Stimulated activated CD8-positive, alpha-beta memory T cell treated with anti-CD3 and anti-CD28 coated beads, Interleukin-7, amount 100 ng/mL, for 48 hours (primary cell): ENCODE data around the gene SLC7A6OS.

Source experiments
- DNase-seq, 2 donors: peaks; one replicate each; pipeline ENCODE4 v3.0.0-alpha.2; 2020; ENCODE audit warnings: low read depth in 1 of 2; ENCODE audit errors: extremely low read depth in 1 of 2

The SLC7A6OS gene

DNA sequence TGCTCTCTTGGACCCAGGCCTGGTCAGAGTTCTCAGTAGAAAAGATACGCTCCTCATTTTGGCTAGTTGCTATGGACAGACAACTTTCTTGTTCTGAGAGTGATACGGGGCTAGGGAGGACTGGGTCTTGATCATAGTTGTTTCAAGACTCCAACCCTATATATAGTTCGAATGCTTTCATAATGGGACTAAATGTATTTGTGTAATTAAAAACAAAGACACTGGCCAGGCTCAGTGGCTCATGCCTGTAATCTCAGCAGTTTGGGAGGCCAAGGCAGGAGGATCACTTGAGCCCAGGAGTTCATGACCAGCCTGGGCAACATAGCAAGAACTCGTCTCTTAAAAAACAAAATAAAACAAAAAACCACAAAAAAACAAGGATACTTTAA, 28.7 kb downstream of the SLC7A6OS start:
- no peak for DNase-seq

DNA sequence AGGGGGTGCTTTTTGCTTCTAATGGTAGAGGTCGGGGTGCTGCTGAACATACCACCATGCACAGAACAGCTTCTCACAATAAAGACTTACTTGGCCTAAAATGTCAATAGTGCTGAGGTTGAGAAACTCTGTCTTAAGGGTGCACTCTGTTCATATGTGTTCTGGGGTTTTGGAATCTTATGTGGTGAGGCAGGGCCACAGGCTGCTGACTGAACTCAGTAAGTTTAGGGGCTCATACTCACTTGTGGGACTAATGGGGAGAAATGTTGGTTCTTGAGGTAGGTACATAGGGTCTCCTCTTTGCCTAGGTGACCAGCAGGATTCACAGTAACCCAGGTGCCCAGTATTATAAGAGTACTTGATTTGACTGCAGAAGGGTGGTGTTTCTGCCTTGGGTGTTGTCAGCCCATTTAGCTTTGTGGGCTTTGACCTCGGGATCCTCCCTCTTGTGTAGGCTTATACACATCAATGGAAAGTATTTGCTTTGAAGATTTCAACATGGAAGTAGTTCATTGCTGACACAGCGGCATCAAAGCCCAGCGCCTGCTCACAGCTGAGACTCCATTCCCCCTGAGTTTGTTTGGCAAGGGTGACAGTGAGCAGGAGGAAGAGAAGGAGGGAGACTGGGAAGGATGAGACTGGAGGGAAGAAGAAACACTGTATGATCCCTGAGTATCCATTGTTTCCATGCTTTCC, 29.2 kb downstream of the SLC7A6OS start:
- DNase-seq: no peak

DNA sequence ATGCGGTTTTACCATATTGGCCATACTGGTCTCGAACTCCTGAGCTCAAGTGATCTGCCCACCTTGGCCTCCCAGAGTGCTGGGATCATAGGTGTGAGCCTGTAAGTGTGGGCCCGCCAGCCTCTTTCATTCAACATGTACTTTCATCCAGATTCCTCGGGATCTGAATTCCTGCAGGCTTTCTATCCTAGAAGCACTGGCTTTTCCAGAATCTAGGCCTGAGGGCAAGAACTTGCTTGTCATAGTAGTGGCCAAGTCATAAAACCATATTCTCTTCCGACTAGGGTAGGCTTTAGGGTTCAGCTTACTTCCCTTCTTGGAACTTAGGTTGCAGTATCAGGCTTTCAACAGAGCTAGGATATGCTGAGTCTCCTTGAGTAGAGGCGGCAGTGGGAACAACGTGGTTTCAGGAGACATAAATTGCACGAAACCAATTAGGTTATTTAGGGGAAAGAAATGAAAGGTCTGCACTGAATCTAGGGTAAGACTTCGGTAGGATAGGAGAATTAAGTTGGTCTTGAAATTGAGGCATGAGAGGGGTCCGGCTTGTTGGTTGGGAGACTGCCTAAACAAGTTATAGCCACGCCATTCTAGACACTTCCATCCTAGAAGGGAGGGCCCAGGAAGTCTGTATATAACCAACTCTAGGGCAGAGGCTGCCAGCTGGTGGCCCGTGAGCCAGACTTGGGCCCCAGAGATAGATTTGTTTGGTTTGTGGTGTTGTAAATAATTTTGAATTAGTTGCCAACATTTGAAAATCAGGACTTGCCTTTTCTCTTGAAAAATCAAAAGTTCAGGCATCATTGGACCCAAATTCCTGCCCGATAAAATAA, 30.8 kb downstream of the SLC7A6OS start:
- DNase-seq: no peak

DNA sequence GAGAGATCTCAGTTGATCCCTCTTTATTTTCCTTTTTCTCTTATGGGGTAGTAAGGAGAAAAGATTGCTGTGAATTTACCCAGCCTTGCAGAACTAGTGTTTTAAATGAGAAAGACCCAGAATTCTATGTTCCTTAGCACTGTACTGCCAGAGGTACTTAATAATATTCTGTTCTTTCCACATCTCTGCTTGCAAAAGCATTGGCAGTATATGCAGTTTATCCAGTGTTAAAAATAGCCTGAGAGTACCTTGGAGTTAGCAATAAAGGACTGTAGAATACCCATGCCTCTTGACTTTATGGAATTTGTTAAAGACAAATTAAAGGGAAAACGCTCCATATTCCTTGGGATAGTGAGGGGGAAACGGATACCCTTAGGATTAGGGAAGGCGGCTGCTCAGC, 34.5 kb downstream of the SLC7A6OS start:
- no peak for DNase-seq

DNA sequence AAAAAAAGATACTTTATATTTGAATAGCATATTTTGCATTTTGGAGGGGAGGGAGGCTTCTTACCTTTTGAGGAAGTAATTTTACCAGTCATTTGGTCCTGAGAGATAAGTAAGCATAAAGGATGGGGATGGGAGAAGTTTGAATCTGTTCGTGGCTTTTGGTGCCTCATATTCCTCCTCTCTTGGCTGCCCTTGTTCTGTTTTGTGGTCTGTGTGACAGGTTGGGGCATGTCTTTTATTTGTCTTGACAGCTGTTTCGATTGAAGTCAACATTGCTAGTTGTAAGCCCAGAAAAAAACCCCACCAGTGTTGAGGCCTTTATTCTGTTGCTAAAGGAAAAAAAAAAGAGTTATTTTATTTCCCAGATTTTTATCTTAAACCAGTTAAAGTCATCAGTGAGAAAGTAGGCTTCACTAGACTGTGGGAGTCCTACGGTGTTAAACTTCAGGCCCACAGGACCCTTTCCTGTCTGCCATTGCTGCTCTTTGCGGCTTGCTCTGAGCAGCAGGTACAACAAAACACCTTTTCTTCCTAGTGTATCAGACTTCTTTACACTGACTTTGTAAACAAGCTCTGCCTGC, 35.0 kb downstream of the SLC7A6OS start:
- no peak for DNase-seq

DNA sequence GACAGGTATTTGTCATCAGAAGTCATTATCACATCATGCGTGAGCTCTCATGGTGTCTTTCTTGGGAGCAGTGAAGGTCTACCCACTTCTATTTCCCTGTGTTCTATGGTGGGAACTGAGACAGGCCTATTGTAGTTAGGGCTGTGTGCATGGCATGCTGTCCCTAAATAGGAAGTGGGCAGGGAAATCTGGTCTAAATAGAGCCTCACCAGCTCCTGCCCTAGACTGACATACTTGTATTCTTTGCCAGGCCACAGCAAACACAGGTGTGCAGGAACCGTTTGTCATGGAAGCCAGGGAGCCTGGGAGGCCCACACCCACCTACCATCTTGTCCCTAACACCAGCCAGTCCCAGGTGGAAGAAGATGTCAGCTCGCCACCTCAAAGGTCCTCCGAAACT, 36.3 kb downstream of the SLC7A6OS start:
- no peak for DNase-seq

DNA sequence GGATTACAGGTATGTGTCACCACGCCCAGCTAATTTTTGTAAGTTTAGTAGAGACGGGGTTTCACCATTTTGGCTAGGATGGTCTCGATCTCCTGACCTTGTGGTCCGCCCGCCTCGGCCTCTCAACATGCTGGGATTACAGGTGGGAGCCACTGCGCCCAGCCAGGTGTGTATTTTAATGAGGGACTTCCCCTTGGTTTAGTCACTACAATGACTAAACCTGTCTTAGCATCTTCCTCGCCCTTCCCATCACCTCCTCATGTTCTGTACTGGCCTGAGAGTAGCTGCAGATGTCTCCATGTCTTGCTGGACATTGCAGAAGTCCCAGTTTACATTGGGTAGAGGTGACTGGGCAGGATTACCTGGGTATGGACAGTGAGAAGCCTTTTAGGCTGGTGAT, 36.9 kb downstream of the SLC7A6OS start:
- no peak for DNase-seq

DNA sequence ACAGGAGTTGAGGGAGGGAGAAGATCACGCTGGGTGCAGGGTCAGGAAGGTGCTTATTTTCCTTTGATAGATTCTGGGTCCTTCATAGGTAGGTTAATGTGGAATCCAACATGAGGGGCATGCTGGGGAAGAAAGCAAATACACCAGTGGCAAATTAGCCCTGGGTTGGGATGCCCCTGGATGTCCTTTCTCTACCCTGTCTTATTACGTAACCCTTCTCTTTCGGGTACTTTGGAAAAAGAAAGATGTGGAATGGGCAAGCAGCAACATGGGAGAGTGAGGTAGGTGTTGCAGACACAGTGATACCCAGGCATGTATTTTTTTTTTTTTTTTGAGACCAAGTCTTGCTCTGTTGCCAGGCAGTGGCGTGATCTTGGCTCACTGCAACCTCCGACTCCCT, 37.3 kb downstream of the SLC7A6OS start:
- no peak for DNase-seq

DNA sequence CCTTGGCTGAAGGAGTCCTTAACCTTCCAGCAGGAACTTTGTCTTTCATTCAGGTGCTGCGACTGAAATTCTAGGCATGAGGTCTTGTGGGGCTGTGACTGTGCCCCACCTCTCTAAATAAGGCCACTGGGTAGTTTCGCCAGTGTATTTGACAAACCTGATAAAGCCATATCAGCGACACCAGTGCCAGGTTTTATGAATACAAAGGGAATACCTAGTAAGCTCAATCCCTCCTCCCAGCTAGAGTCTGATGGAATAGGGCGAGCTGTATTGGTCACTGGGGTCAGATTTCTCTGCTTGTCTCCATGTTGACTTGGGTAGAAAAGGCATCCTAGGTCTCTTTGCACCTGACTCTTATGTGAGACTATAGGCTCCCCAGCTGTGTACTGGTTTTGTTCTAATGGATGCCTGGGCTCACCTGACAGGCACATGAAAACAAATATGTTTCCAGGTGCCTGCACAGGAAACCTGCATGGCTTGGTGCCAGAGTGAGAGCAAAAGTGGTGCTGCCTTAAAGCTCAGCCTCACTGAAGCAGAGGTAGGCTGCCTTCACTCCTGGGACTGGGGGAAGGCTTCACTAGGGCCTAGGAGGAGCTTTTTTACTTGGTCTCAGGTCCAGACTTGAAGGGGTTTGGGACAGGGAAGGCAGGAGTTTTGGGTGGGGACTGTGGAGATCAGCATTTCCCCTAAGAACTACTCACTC, 38.1 kb downstream of the SLC7A6OS start:
- no peak for DNase-seq

DNA sequence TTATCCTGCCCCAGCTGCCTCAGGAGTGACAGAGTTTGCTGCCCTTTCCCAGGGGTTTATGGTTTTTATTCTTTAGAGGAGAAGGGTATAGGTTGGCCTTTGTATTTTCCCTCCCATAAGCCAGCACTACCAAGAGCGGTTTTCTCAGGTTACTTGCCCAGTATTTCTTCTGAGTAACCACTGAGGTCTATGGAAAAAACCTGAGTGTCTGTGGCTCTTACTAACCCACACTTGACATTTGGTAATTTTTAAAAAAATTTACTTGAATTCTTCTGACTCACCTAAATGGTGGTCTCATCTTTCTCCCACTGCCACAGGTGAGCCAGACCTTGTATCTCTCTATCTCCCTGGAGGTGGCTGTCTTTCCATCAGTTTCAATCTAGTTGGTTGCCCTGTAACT, 40.4 kb downstream of the SLC7A6OS start:
- no peak for DNase-seq

DNA sequence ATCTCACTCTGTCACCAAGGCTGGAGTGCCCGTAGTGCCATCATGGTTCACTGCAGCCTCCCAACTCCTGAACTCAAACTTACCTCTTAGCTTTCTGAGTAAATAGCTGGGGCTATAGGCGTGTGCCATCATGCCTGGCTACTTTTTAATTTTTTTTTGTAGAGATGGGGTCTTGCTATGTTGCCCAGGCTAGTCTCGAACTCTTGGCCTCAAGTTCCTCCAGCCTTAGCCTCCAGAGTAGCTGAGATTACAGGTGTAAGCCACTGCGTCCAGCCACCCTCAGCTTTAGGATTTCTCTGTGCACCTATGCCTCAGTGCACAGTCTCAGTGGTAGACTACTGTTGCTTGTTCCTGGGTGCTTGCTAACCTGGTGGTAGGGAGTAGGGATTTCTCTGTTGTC, 41.0 kb downstream of the SLC7A6OS start:
- DNase-seq: no peak

DNA sequence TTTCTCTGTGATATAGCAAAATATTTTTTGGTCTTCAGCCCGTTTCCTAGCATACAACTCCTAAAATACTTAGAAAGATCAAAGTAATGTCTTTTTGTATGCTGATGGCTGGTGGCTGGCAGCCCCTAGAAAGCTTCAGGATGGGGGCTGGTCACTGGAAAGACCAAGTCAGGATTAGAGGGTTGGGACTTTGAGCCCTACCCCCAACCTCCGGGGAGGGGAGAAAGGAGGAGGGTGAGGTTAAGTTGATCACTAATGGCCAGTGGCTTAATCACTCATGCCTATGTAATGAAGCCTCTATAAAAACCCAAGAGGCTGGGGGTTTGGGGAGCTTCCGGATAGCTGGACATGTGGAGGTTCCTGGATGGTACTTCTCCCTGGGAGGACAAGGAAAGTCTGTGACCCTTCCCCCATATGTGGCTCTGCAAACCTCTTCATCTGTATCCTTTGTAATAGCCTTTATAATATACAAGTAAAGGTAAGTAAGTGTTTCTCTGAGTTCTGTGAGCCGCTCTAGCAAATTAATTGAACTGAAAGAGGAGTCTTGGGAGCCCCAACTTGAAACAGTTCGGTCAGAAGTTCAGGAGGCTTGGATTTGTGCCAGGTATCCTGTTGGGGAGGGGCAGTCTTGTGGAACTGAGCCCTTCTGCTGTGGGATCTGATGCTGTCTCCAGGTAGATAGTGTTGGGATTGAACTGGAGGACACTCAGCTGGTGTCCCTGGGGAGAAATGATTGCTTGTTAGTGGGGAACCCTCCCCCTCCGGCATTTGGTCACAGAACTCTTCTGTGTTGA, 42.9 kb downstream of the SLC7A6OS start:
- no peak for DNase-seq

DNA sequence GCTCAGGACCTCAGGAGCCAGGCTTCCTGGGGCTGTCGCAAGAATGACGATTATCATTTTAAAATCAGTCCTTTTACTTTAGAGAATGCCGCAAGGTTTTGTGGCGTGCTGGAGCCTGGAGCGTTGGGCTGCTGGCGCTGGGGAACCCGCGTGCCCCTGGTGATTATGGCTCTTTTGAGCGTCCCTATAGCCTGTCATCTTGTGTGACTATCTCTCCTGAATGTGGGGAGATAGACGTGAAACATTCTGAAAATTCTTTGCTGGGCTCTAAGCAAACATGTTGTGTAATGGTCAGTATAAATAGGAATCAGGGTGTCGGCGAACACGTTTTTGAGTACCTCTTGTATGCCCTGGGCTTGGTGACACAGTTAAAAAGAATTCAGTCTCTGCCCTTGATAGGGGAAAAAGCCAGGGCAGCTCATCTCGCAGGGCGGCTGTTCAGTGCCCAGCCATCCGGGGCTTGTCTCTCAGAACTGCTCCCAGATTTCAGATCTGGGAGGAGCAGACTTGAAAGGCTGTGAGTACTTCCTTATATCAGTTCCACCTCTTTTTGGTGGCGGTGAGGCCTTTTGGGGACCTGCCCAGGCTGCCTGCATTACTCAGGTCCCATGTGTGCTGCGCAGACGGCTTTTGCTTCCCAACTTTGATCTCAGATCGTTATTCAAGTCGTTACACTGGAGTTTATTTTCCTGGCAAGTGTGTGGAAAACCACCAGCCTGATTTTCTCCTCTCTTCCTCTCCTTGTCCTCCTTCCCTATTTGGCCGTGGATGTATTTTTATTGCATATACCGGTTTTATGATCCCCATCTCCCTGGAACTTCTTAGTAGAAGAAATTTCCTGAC, 45.4 kb downstream of the SLC7A6OS start:
- DNase-seq: no peak

DNA sequence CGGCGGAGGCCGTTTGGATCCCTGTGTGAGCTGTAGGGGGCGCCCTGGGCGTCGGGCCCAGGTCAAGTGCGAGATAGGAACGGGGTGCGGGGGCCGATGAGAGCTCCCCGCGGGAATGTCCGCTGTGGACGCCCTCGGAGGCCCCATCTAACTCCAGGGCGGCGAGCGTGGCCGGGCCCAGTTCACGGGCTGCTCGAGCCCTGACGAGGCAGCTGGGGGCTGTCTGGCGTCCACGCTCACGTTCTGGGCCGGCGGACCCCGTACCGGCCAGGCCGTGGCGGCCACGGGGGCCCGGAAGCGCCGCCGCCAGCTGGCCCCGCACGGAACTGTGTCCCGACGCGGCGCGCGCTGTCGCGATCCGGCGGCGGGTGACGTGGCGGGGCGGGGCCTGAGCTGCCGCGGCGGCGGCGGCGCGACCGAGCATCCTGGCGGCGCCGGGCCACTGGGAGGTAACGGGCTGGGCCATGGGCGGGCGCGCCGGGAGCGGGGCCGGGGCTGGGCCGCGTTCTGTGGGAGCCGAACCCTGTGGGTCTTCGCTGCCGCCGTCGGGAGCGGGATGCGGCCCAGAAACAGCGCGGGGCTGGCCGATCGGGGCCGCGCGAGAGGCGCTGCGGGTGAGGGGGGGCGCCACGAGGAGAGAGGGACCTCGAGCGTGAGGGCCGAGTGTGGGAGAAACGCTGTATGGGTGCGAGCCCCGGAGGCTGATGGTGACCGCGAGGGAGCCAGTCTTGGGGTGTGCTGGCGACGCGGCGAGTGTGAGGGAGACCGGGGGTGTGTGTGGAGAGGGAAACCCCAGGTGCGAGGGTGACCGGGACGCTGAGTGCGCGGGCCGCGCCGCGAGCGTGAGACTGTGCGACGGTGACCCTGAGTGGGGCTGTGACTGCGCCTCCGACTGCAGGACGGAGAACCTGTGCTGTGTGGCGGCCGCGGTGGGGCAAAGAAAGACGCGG, 46.3 kb downstream of the SLC7A6OS start, which contains the start of gene SLC7A6:
Gene SLC7A6, plus strand, starts transcription at position 399 of the 950 bp plus-strand sequence. CDS start 10,201 bp downstream, outside the sequence.
- peak; percentile 77 to 80 for DNase-seq

DNA sequence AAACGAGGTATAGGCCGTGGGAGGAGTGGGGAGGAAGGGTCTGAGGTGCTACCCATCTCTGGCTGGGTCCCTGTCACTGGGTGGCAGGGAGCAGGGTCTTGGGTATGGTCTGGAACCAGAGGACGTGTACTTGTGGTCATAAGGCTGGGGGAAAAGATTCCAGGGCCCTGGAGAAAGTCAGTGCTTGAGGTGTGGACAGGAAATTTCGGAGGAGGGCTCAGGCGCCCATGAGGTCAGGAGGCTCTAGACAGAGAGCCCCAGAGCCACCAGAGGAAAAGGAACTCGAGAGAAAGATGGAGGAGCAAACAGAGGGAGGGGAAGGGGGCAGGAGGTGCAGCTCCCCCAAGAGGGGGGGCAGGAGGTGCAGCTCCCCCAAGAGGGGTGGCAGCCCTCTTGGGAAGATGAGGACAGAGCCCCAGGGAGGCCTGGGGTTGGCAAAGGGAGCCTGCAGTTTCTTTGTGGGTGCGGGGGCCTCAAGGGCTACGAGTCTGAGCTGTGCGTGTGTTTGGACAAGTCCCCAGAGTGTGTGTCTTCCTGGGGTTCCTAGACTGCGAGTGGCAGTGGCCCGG, 47.1 kb downstream of the SLC7A6OS start:
- no peak for DNase-seq

DNA sequence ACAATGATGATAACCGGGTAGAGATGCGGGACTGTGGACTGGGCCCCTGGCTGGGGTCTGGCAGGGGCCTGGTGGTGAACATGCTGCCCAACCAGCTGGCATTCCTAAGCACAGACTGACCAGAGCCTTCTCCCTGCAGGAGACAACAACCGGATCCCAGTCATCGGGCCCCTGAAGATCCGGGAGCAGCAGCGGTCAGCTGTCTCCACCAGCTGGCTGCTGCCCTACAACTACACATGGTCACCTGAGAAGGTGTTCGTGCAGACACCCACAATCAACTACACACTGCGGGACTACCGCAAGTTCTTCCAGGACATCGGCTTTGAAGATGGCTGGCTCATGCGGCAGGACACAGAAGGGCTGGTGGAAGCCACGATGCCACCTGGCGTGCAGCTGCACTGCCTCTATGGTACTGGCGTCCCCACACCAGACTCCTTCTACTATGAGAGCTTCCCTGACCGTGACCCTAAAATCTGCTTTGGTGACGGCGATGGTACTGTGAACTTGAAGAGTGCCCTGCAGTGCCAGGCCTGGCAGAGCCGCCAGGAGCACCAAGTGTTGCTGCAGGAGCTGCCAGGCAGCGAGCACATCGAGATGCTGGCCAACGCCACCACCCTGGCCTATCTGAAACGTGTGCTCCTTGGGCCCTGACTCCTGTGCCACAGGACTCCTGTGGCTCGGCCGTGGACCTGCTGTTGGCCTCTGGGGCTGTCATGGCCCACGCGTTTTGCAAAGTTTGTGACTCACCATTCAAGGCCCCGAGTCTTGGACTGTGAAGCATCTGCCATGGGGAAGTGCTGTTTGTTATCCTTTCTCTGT, 51.5 kb downstream of the SLC7A6OS start:
- DNase-seq: no peak
